GM18858 (cell line): ENCODE data around the gene PKMYT1.

Experiments
- ATAC-seq: cut with Tn5 transposase; IDR thresholded peaks from one replicate; pipeline ENCODE4 v1.9.1; 2021; ENCODE audit not compliant: unreplicated experiment

PKMYT1 gene

GRCh38 chr16:2974319-2975056, 5.8 kb downstream of the PKMYT1 start:
- no peak for ATAC-seq

GRCh38 chr16:2973605-2974318, 6.5 kb downstream of the PKMYT1 start:
- no peak for ATAC-seq

- no peak for ATAC-seq
Observed at GRCh38 chr16:2973093-2973492, 7.2 kb downstream of the PKMYT1 start.

- no peak for ATAC-seq
Observed at GRCh38 chr16:2971985-2972784, 8.1 kb downstream of the PKMYT1 start.

- ATAC-seq: no peak
Observed at GRCh38 chr16:2971134-2971984, 8.9 kb downstream of the PKMYT1 start.

- no peak for ATAC-seq
Observed at GRCh38 chr16:2970563-2970962, 9.7 kb downstream of the PKMYT1 start.

GRCh38 chr16:2969545-2970521, 10.4 kb downstream of the PKMYT1 start:
- ATAC-seq: peak; percentile 5

- ATAC-seq: peak; percentile 41
Observed at GRCh38 chr16:2968738-2969544, 11.3 kb downstream of the PKMYT1 start, which contains the start of gene PAQR4. PAQR4 (plus strand) TSS chr16:2969348; CDS start chr16:2969675, 327 bp downstream.

- ATAC-seq: no peak
Observed at GRCh38 chr16:2968368-2968737, 11.9 kb downstream of the PKMYT1 start.

- ATAC-seq: no peak
Observed at GRCh38 chr16:2967721-2968161, 12.5 kb downstream of the PKMYT1 start.

GRCh38 chr16:2967211-2967631, 13.0 kb downstream of the PKMYT1 start:
- no peak for ATAC-seq

GRCh38 chr16:2966808-2967191, 13.4 kb downstream of the PKMYT1 start:
- ATAC-seq: no peak

GRCh38 chr16:2966043-2966807, 14.0 kb downstream of the PKMYT1 start:
- no peak for ATAC-seq

GRCh38 chr16:2964475-2965336, 15.5 kb downstream of the PKMYT1 start:
- ATAC-seq: no peak

GRCh38 chr16:2963723-2964474, 16.3 kb downstream of the PKMYT1 start, which contains the start of gene KREMEN2:
KREMEN2 (plus strand) TSS chr16:2964275; CDS start chr16:2964521, 246 bp downstream.
- ATAC-seq: no peak

- ATAC-seq: no peak
Observed at GRCh38 chr16:2963074-2963722, 17.0 kb downstream of the PKMYT1 start.
